GM19238 (cell line): ENCODE data around the gene PRCD.

Source experiments
- DNase-seq: peaks from one replicate; pipeline ENCODE4 v3.0.0; 2011; ENCODE audit warnings: low spot score; ENCODE audit not compliant: insufficient read length

PRCD gene, protein sequence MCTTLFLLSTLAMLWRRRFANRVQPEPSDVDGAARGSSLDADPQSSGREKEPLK

DNA sequence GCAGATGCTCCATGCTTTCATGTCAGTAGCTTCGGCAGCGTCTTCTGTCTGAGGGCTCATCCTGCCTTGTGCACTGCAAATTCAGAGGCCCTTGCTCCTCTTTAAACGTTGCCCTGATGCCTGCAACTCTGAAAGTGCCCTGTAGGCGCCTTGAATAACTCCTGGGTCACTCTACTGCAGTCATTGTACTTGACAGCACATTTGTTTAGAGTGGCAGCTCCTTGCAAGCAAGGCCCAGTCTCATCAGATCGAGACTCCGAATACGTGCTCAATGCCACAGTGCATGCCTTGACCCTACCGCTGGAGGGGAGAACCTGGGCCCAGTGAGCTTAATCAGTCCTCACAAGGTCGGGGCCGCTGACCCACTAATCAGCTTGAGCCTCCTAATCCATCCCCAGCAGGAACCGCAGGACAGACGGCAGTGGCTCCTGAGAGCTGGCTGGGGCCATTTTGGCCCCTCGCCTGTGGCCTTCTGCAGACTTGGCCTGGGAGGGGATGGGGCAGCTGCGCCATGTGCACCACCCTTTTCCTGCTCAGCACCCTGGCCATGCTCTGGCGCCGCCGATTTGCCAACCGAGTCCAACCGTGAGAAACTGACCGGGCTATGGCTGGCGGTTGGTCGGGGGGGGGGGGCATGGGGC lies at the start of gene PRCD:
PRCD (plus strand) TSS at position 414 of the 641 bp plus-strand sequence; CDS start at position 512, 98 bp downstream.
- no peak for DNase-seq

GRCh38 chr17:76490112-76490710 lies 49.6 kb upstream of the PRCD start:
- DNase-seq = no peak

- DNase-seq = no peak
Measured at GRCh38 chr17:76491271-76492122, 48.3 kb upstream of the PRCD start.

DNA sequence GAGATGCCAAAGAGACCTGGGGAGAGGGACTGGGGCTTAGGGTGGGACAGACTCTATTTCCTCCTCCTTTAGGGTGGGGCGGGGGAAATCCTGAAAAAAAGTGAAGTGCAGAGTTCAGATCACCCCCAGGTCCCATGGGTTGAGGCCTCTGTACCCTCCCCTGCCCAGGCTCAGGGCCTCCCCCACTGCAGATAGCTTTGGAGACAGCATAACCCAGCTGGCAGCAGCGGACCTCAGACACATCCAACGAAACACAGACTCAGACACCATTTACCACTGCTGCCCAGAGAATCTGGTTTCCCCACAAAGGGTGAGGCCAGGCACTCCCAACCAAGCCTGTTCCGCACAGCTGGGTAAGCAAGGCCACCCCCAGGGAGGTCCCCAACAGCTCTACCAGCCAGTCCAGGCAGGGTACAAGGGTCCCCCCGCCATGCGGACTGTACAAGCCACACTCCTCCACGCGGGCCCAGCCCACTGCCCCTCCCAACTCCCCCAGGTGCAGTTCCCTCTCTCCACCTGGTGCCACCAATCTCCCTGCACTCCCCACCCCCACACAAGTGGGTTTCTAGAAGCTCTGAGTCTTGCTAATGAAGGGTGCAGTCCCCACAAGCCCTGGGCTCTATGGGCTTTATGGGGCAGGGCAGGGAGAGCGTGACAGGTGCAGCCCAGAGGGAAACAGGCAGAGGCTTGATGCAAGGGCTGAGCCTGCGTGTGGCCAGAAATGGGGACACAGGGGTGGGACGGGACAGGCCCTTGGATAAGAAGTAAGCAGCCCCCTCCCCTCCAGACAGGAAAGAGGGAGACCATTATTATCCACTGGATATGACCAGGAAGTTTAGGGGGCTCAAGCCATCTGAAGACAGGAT lies 47.5 kb upstream of the PRCD start:
- DNase-seq = peak; percentile 63

GRCh38 chr17:76492989-76493501 lies 46.8 kb upstream of the PRCD start:
- DNase-seq = peak; percentile 73

- DNase-seq = no peak
Measured at GRCh38 chr17:76493505-76494167, 46.2 kb upstream of the PRCD start.

- no peak for DNase-seq
Measured at GRCh38 chr17:76495663-76496400, 44.0 kb upstream of the PRCD start.

- DNase-seq = no peak
Measured at GRCh38 chr17:76496464-76496863, 43.4 kb upstream of the PRCD start.

DNA sequence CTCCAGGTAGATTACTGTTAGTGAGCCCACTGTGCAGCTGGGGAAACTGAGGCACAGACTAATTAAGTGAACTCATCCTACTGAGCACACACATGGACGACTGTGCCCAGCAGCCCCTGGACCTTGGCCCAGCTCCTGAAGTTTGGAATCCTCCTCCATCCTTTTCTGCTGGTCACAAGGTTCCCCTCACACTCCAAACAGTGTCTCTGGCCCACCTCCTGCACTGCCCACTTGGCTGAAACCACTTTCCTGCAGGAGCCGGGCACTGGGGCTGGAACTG lies 42.2 kb upstream of the PRCD start:
- no peak for DNase-seq

DNA sequence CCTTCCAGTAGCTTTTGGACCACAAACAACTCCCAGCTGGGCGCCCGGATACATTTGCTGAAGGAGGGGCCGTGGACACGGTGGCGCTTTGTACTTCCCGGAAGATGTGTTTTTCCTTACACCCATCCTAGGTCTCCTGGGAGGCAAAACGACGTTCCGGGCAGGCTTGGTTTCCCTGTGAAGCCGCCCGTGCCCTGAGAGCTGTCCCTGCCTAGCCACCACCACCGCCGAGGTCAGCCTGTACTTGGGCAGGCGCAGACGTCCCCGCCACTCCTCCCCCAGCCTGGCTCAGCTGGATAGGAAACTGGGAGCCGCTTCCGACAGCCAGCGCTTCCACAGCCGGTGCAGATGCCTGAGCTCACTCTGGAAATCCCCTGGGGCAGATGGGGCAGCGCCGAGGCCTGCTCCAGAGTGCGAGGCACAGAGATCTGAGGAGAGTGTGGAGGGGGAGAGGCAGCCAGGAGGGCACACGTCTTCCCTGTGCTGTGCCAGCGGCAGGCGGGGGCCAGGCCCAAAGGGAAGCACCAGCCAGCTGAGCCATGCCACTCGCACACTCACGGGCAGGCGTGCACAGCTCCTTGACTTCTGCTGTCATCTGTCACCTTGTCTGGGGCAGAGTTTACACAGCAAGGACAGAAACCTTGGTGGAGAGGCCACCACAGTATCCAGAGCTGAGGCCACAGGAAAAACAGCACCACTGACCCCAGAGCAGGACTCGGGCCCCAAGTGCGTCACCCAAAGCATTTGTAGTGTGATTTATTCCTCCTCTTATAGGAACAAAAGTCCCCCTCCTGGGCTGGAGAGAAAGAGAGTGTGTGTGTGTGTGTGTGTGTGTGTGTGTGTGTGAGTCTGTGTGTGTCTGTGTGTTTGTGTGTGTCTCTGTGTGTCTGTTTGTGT lies 41.6 kb upstream of the PRCD start:
- DNase-seq = no peak

DNA sequence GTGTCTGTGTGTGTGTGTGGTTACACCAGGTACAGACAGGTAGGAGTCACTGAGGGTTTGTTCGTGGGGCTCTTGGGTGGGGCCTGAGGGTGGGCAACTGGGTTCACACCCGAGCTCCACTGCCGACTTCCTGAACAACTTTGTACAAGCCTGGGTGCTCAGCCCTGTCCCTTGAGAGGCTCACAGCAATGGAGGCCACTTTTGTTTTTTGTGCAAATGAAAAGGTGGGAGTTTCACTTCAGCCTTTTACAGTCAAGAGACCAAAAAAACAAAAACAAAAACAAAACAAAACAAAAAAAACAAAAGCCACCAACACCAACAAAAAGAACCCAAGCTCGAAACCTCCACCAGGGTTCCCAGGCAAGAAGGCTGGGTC lies 41.0 kb upstream of the PRCD start:
- no peak for DNase-seq

DNA sequence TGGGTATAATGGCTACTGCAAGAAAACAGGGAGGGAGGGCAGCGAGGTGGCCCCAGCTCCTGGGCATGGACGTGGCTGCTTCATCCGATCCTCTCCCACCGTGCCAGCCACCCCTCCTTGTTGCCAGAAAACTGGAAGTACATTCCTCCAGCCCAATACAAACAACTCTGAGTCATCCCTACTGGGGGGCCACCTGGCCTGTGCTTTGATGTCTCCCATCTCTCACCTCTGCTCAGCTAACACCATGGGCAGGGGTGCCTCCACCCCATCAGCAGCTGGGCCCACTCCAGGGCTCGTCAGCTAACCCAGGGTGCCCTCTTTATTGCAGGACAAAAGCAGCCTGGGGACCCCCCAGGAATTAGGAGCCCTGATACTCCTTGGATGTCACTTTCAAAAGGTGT lies 40.6 kb upstream of the PRCD start:
- DNase-seq = no peak

DNA sequence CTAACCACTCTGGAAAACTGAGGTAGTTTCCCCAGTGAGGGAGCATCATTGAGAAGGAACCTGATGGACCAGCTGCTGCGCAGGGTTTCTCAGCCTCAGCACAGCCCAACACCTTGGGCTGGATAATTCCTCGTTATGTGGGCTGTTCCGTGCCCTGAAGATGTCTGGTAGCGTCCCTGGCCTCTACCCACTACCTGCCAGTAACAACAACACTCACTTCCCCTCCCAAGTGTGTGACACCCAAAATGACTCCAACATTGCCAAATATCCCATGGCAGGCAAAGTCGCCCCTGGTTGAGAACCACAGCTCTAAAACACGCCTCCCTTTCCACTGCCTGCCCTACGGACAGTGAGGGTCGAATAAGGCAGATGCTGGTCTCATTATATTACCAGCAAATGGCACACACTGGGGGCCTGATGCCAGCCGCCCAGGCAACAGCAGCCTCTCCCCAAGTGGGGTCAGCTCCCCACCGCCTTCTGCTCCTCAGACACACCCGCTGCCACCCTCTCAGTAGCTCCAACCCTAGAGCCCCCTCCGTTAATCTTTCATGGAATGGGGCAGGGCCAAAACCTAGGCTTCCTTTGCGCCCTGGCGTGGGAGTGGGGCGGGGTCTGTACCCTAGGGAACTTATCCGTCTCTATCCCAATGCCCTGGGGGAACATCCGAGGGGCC lies 39.6 kb upstream of the PRCD start:
- DNase-seq = no peak

- DNase-seq = no peak
Measured at GRCh38 chr17:76500747-76501017, 39.2 kb upstream of the PRCD start.

DNA sequence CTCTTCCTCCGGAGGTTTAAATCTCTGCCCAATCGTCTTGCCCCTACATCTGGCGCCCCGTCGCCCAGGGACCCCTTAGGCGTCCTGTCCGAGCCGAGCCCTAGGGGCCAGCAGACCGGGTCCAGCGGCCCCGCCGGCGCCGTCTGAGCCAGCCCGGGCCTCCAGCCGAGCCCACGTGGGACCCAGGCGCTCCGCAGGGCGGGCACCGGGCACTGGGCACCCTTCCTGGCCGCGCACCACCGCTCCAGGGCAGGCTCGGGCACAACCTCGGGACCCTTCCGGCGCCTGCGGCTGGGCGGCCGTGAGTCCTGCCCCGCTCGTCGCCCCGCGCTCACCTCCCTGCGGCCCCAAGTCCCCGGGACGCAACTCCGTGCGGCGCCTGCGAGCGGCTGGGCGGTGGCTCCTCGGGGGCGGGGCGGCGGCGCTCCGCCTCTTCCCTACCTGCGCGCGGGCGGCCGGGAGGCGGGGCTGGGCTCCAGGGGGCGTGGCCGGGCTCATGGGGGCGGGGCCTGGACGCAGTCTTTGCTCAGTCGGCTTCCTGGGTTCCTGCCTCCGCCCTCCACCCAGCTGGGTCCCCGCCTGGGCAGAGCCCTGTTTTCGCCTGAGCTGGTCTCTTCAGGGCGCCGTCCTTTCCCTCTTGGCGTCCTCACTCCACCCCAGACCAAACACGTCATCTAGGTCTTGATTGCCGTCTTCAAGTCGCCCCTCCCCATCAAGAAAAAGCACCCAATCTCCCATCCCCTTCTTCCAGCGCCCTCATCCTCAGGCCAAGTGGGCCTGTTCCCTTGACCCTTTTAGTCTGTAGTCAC lies 38.6 kb upstream of the PRCD start, which contains the start of gene RHBDF2:
RHBDF2 (minus strand) TSS at position 406 of the 809 bp plus-strand sequence. CDS start 19,899 bp downstream, outside the sequence.
- peak; percentile 92 for DNase-seq

GRCh38 chr17:76501827-76502307 lies 38.0 kb upstream of the PRCD start:
- DNase-seq = no peak

DNA sequence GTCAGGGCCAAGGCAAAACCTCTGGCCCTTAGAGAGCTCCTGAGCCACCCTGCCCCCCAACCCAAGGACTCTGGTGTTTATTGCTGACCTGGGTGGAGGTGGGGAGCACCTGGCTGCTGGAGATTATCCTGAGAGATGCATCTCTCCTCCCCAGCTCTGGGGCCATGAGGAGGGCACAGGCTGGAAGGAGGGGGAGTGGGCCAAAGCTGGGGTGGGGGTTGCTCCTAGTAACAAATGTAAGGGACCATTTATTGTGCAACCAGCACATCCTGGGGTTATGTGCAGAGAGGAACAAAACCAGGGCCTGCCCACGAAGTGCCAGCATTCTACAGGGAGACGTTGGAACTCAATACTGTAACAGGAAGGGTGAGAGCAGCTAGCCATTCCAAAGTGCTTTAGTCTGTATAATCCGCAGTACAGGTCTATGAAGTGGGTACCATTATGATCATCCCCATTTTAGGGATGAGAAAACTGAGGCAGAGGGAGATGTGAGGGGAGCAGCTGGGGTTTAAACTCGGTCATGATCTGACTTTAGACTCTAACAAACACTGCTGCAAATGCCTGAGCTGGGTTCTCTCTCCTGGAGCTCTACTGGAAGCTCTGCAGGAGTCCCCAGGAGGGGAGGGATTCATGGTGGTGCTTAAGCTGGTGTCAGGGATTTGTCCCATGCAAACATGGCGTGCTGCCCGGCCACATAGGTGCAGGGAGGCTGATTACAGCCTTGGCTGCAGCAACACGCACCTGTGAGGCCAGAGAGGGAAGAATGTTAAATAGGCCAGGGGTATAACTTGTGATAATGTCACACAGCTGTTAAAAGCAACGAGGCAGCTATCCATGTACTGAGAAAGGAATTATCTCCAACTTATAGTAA lies 37.3 kb upstream of the PRCD start:
- no peak for DNase-seq
